ENCODE measurements around the gene RABEPK.

GRCh38 chr9:125272697-125273096 is 72.4 kb downstream of the RABEPK start:
- TF ChIP-seq, protein P1, sequence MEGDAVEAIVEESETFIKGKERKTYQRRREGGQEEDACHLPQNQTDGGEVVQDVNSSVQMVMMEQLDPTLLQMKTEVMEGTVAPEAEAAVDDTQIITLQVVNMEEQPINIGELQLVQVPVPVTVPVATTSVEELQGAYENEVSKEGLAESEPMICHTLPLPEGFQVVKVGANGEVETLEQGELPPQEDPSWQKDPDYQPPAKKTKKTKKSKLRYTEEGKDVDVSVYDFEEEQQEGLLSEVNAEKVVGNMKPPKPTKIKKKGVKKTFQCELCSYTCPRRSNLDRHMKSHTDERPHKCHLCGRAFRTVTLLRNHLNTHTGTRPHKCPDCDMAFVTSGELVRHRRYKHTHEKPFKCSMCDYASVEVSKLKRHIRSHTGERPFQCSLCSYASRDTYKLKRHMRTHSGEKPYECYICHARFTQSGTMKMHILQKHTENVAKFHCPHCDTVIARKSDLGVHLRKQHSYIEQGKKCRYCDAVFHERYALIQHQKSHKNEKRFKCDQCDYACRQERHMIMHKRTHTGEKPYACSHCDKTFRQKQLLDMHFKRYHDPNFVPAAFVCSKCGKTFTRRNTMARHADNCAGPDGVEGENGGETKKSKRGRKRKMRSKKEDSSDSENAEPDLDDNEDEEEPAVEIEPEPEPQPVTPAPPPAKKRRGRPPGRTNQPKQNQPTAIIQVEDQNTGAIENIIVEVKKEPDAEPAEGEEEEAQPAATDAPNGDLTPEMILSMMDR (conservative IDR thresholded peaks at IDR 0.05) = no peak
- TF ChIP-seq EZH2 (IDR thresholded peaks at IDR 0.05; ENCODE audit: low read depth) = no peak

Data from PC-9 (cell line).